ENCODE measurements around the gene LIX1L. TPM values are rescaled to one million over a fixed set of nuclear protein-coding genes. Genes with fewer than 3 reads are reported as not detected.

LIX1L gene
- total and polyA plus RNA-seq, 2 of the 4 experiments (the other 2 are of a cell fraction), result 14.7 to 28.8 TPM

GRCh38 chr1:145926686-145927062 is 31.1 kb downstream of the LIX1L start:
- in situ Hi-C loops (cut with MboI; ENCODE audit: low sequenced_read_pairs), result no loop called here
- no TSS peak for BruUV-seq (replicated peaks)
- Histone ChIP-seq H3K4me1 (ENCODE audit: control insufficient read depth, insufficient read depth, low read length) (peaks cover 3% of the 10 kb centered on the region), H4K20me1 (ENCODE audit: insufficient read depth, low read length) (no peaks in the 10 kb centered on the region), H4K91ac (ENCODE audit: insufficient read depth, low read depth, low read length) (no peak overlapping the region), H3K23ac (ENCODE audit: low read depth, low read length) (0 out of 2 replicates have a peak overlapping the region, but pooled peaks have one; percentile 28), H3K56ac (ENCODE audit: extremely low read depth, insufficient read depth, low read length) (peak overlapping the region; percentile 37; the same call in 1 of the 2 replicates), H3K9ac (ENCODE audit: low read depth, low read length) (peak overlapping the region; percentile 92), H3K36me3 (ENCODE audit: control insufficient read depth, insufficient read depth, low read length) (peaks cover 6% of the 10 kb centered on the region), H3K18ac (ENCODE audit: low read depth, low read length) (no peak overlapping the region), H3K9me1 (ENCODE audit: insufficient read depth, low read length) (peaks cover 4% of the 10 kb centered on the region; the same call in 1 of the 2 replicates), H3K4ac (ENCODE audit: low read depth, low read length) (peak overlapping the region; percentile 86), H3K27me3 (ENCODE audit: control insufficient read depth, insufficient read depth, low read length) (no peaks in the 10 kb centered on the region), H3K79me1 (ENCODE audit: low read depth in 1 of 2, low read length in 2 of 2) (peaks cover 18 to 27% of the 10 kb centered on the region in 2 experiments; a peak in 3 of 4 replicates), H2BK15ac (ENCODE audit: low read depth, low read length) (no peak overlapping the region), H4K5ac (ENCODE audit: low read depth, low read length) (peak overlapping the region; percentile 81; the same call in 1 of the 2 replicates), H2AK9ac (replicated peaks; ENCODE audit: low read depth, low read length, poor library complexity) (peak overlapping the region; percentile 18), H2BK20ac (ENCODE audit: low read depth, low read length) (no peak overlapping the region), H4K8ac (ENCODE audit: low read depth in 2 of 2, low read length in 2 of 2) (peak overlapping the region; percentile 92 to 96; a peak in 3 of 4 replicates), H2BK5ac (ENCODE audit: low read depth, low read length, poor library complexity, severe bottlenecking) (peak overlapping the region; percentile 78), H3K4me2 (ENCODE audit: low read depth, low read length) (peak overlapping the region; percentile 87), H3K27ac (ENCODE audit: insufficient read depth, low read length) (peak overlapping the region; percentile 87), H2BK120ac (ENCODE audit: low read depth, low read length) (no peak overlapping the region), H3K4me3 (ENCODE audit: insufficient read depth, low read depth, low read length) (peak overlapping the region; percentile 76), H3K9me3 (ENCODE audit: control insufficient read depth, insufficient read depth, low read length) (no peaks in the 10 kb centered on the region), H2AFZ (replicated peaks; ENCODE audit: low read length, poor library complexity) (peak overlapping the region; percentile 91), H2AK5ac (ENCODE audit: low read depth, low read length) (peak overlapping the region; percentile 69; the same call in 1 of the 2 replicates), H3K14ac (replicated peaks; ENCODE audit: low read depth, low read length) (peak overlapping the region; percentile 86)
- CTCF ChIA-PET, result no interaction called here
- intact Hi-C loops (cut with micrococcal nuclease), result loop anchor here (2.0 kb wide), 3 partner anchors 30 to 70 kb away; partner anchors contain the start of genes ANKRD34A, POLR3GL and TXNIP
- dilution Hi-C loops (cut with HindIII; ENCODE audit: low sequenced_read_pairs, unreplicated experiment), result no loop called here
- DNase-seq (no peak), ATAC-seq (ENCODE audit: low read depth) (peak; percentile 2)
- WGBS, 2 experiments (ENCODE audit: extremely low coverage in 2 of 2, insufficient read length in 1 of 2), result 50% methylated on average over 2 of the region's 19 CpGs; no CpG with 5 or more reads in 1 of the 2 experiments
- POLR2A ChIA-PET (ENCODE audit: unreplicated experiment), result no interaction called here
- TF ChIP-seq SMC3 (IDR thresholded peaks at IDR 0.05; ENCODE audit: low read depth, low read length) (no peak), CEBPB (IDR thresholded peaks at IDR 0.05; ENCODE audit: low read depth, low read length) (no peak), MAZ (IDR thresholded peaks at IDR 0.05; ENCODE audit: borderline replicate concordance, low read depth, low read length) (no peak), NFE2L2 (IDR thresholded peaks at IDR 0.05; ENCODE audit: low read depth, low read length) (no peak), CTCF (conservative IDR thresholded peaks at IDR 0.05; ENCODE audit: low read depth, low read length) (no peak), RFX5 (IDR thresholded peaks at IDR 0.05; ENCODE audit: low read depth, low read length) (no peak), FOS (IDR thresholded peaks at IDR 0.05; ENCODE audit: low read depth, low read length) (no peak), ELK1 (IDR thresholded peaks at IDR 0.05; ENCODE audit: borderline replicate concordance, low read depth, low read length) (no peak), RCOR1 (IDR thresholded peaks at IDR 0.05; ENCODE audit: insufficient replicate concordance, low read length) (no peak), MXI1 (IDR thresholded peaks at IDR 0.05; ENCODE audit: borderline replicate concordance, low read depth, low read length) (no peak), BHLHE40 (IDR thresholded peaks at IDR 0.05; ENCODE audit: low read depth, low read length) (no peak), POLR2A (IDR thresholded peaks at IDR 0.05; ENCODE audit: low read depth, low read length) (no peak), MAFK (IDR thresholded peaks at IDR 0.05; ENCODE audit: low read depth, low read length) (no peak), USF2 (IDR thresholded peaks at IDR 0.05; ENCODE audit: low read depth, low read length) (no peak), CHD1 (IDR thresholded peaks at IDR 0.05; ENCODE audit: low read depth, low read length) (no peak), RAD21 (IDR thresholded peaks at IDR 0.05; ENCODE audit: low read length) (no peak)

All from IMR-90 (cell line).